ENCODE measurements around the gene RERE. TPM values are rescaled to one million over a fixed set of nuclear protein-coding genes. Genes with fewer than 3 reads are reported as not detected.

Gene RERE
- total RNA-seq, 4 donors from 2014 or later = 86.4 to 111 (median 103) TPM

- H3K9me3 ChIP-seq = no peaks in the 10 kb centered on the region
- peaks cover 0 to 51% (median 22%) of the 10 kb centered on the region in 4 donors for H3K4me1 ChIP-seq
- no peak for TF ChIP-seq EP300 (IDR thresholded peaks at IDR 0.05)
- TF ChIP-seq POLR2A (IDR thresholded peaks at IDR 0.05) = no peak
- no peak for TF ChIP-seq CTCF (IDR thresholded peaks at IDR 0.05)
- no peaks in the 10 kb centered on the region for H3K27me3 ChIP-seq
- no peaks in the 10 kb centered on the region for H3K36me3 ChIP-seq
- H3K4me3 ChIP-seq = no peak overlapping the region
- DNase-seq (ENCODE audit: low spot score in 2 of 2) = no peak
- WGBS, 2 donors = 74 to 75% methylated on average over 1 of the region's 1 CpG
- peak overlapping the region in 1 of 4 donors; percentile 32 for H3K27ac ChIP-seq
Observed at GRCh38 chr1:8600336-8600735, 217.1 kb downstream of the RERE start.

- H3K4me1 ChIP-seq = peaks cover 0 to 51% (median 22%) of the 10 kb centered on the region in 4 donors
- peak overlapping the region in 1 of 4 donors; percentile 32 for H3K27ac ChIP-seq
Observed at GRCh38 chr1:8599646-8600212, 217.7 kb downstream of the RERE start.

GRCh38 chr1:8598783-8599182 lies 218.7 kb downstream of the RERE start:
- no peaks in the 10 kb centered on the region for H3K36me3 ChIP-seq
- no peak overlapping the region for H3K4me3 ChIP-seq
- peaks cover 0 to 48% (median 22%) of the 10 kb centered on the region in 4 donors for H3K4me1 ChIP-seq
- DNase-seq (ENCODE audit: low spot score in 2 of 2) = no peak
- H3K9me3 ChIP-seq = no peaks in the 10 kb centered on the region
- peak overlapping the region; percentile 4 to 75 (median 41) for H3K27ac ChIP-seq
- H3K27me3 ChIP-seq = no peaks in the 10 kb centered on the region
- TF ChIP-seq CTCF (IDR thresholded peaks at IDR 0.05) (no peak), EP300 (IDR thresholded peaks at IDR 0.05) (no peak), POLR2A (IDR thresholded peaks at IDR 0.05) (no peak)
- 59 to 75% methylated on average over 4 of the region's 4 CpGs for WGBS, 2 donors

More at GRCh38 chr1:8599646-8600212, 217.7 kb downstream of the RERE start:
- H3K4me3 ChIP-seq = no peak overlapping the region
- H3K9me3 ChIP-seq = no peaks in the 10 kb centered on the region
- WGBS, 2 donors = 77 to 91% methylated on average over 6 of the region's 6 CpGs
- no peaks in the 10 kb centered on the region for H3K27me3 ChIP-seq
- TF ChIP-seq EP300 (IDR thresholded peaks at IDR 0.05) (no peak), POLR2A (IDR thresholded peaks at IDR 0.05) (no peak), CTCF (IDR thresholded peaks at IDR 0.05) (no peak)
- DNase-seq (ENCODE audit: low spot score in 2 of 2) = no peak
- no peaks in the 10 kb centered on the region for H3K36me3 ChIP-seq

- TF ChIP-seq POLR2A (IDR thresholded peaks at IDR 0.05) (no peak), CTCF (IDR thresholded peaks at IDR 0.05) (peak in 4 of 5 experiments; percentile 33 to 56 (median 44)), EP300 (IDR thresholded peaks at IDR 0.05) (no peak)
- Histone ChIP-seq H3K4me1 (peaks cover 0 to 48% (median 22%) of the 10 kb centered on the region in 4 donors), H3K9me3 (no peaks in the 10 kb centered on the region), H3K27me3 (no peaks in the 10 kb centered on the region), H3K36me3 (no peaks in the 10 kb centered on the region), H3K4me3 (peak overlapping the region in 2 of 4 donors; percentile 5 to 23), H3K27ac (peak overlapping the region in 3 of 4 donors; percentile 17 to 75 (median 65))
- peak in 1 of 2 donors; percentile 33 for DNase-seq (ENCODE audit: low spot score in 2 of 2)
- WGBS, 2 donors = 30 to 37% methylated on average over 15 of the region's 15 CpGs
Observed at GRCh38 chr1:8598060-8598724, 219.2 kb downstream of the RERE start.

GRCh38 chr1:8597455-8597854 lies 220.0 kb downstream of the RERE start:
- TF ChIP-seq POLR2A (IDR thresholded peaks at IDR 0.05) (no peak), CTCF (IDR thresholded peaks at IDR 0.05) (no peak), EP300 (IDR thresholded peaks at IDR 0.05) (no peak)
- no peak for DNase-seq (ENCODE audit: low spot score in 2 of 2)
- no peaks in the 10 kb centered on the region for H3K9me3 ChIP-seq
- no peak overlapping the region for H3K27ac ChIP-seq
- peaks cover 0 to 48% (median 22%) of the 10 kb centered on the region in 4 donors for H3K4me1 ChIP-seq
- WGBS, 2 donors = 69 to 78% methylated on average over 4 of the region's 4 CpGs
- no peaks in the 10 kb centered on the region for H3K36me3 ChIP-seq
- H3K27me3 ChIP-seq = no peaks in the 10 kb centered on the region
- H3K4me3 ChIP-seq = no peak overlapping the region
